HG03521 (cell line): ENCODE data around the gene MPDZ.

Experiments
- ATAC-seq: cut with Tn5 transposase; IDR thresholded peaks from one replicate; pipeline ENCODE4 v1.9.1; 2021; ENCODE audit warnings: mild to moderate bottlenecking, moderate library complexity; ENCODE audit not compliant: unreplicated experiment

The MPDZ gene

DNA sequence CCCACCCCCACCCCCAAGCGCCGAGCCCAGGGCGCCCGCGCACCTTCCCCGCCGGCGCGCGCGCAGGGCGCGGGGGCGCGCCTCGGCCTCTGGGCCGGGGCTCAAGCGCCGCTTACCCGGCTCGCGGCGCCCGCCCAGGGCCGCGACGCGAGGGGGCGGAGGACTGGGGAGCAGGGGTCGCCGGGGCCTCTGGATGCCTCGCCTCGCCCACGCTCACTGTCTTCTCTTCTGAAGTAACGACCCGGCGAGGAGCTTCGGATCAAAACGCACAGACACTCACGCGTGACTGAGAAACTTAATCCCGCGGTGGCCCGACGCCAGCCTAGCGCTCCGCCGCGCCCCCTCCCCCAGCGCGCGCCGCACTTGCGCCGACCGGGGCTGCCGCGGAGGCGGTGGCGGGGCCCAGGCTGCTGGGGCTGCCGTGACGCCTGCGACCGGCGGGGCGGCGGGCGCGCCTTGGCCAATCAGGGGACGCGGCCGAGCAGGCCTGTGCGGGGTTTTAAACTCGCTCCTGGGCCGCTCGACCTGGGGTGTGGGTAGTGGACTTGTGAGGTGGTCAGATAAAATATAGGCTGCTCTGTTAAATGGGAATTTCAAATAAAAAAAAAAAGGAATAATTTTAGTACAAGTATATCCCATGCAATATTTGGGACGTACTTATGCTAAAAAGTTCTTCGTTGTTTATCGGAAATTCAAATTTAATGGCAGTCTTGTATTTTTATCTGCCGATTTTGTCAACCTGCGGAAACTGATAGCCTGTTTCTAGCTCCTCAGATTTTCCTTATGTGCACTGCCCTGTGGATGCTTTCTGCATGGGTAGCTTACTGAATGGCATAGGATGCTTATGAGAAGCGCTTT lies at the start of gene MPDZ:
Gene MPDZ, minus strand, starts transcription at position 409 of the 858 bp plus-strand sequence. CDS start 29,377 bp downstream, outside the sequence.
- no peak for ATAC-seq

GRCh38 chr9:13324988-13325387 lies 45.5 kb upstream of the MPDZ start:
- no peak for ATAC-seq

- no peak for ATAC-seq
Observed at GRCh38 chr9:13322828-13323550, 43.5 kb upstream of the MPDZ start.

DNA sequence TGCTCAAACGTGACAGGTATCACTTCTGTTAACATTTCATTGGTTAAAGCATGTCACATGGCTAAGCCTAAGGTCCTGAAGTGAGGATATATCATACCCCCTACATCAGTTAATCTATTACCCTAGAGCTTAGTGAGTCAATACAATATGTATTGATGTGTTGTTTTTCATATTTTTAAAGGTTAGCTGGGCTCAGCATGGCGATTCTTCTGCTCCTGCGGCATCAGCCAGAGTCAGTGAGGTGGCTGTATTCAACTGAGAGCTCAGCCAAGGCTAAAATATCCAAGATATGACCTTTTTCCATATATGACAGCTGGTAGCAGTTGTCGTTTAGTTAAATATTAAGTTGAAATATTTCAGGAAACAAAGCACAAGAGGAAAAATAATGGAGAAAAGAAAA lies 38.5 kb upstream of the MPDZ start:
- ATAC-seq = no peak

- ATAC-seq = no peak
Observed at GRCh38 chr9:13296972-13297371, 17.5 kb upstream of the MPDZ start.

- no peak for ATAC-seq
Observed at GRCh38 chr9:13295556-13295955, 16.1 kb upstream of the MPDZ start.

- ATAC-seq = no peak
Observed at GRCh38 chr9:13292782-13293181, 13.3 kb upstream of the MPDZ start.

DNA sequence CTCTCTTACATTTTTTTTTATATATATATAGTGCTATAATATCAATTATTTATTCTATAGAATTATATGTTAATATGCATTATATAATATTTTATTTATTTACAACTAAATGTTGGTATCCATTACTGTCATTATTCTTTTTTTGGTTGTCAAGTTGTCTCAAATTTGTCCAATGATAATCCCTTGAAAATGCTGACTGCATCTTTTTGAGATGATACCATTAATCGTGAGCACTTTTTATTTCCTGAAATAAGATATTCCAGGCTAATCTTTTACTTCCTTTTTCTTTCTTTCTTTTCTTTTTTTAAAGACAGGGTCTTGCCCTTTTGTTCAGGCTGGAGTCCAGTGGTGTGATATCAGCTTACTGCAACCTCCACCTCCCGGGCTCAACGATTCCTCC lies 12.7 kb upstream of the MPDZ start:
- no peak for ATAC-seq

- ATAC-seq = no peak
Observed at GRCh38 chr9:13291718-13292117, 12.2 kb upstream of the MPDZ start.

- no peak for ATAC-seq
Observed at GRCh38 chr9:13284011-13284410, 4.5 kb upstream of the MPDZ start.

DNA sequence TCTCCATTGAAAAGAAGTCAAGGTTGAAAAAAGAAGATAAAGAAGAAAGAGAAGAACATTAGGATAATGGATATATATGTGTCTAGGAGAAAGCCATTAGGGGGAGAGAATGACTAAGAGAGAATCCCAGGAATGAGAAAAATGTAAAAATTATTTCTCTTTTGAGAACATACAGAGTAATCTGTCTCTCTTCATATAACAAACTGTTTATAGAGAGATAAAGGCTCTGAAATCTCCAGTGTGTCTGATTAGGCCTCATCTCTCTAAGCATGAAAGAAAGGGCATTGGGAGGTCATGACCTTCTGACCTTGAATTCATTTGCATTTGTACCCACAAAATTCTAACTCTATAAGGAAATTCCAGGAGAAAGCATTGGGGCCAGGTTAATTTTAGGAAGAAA lies 3.5 kb upstream of the MPDZ start:
- ATAC-seq = no peak

GRCh38 chr9:13281356-13282016 lies 2.0 kb upstream of the MPDZ start:
- ATAC-seq = no peak

DNA sequence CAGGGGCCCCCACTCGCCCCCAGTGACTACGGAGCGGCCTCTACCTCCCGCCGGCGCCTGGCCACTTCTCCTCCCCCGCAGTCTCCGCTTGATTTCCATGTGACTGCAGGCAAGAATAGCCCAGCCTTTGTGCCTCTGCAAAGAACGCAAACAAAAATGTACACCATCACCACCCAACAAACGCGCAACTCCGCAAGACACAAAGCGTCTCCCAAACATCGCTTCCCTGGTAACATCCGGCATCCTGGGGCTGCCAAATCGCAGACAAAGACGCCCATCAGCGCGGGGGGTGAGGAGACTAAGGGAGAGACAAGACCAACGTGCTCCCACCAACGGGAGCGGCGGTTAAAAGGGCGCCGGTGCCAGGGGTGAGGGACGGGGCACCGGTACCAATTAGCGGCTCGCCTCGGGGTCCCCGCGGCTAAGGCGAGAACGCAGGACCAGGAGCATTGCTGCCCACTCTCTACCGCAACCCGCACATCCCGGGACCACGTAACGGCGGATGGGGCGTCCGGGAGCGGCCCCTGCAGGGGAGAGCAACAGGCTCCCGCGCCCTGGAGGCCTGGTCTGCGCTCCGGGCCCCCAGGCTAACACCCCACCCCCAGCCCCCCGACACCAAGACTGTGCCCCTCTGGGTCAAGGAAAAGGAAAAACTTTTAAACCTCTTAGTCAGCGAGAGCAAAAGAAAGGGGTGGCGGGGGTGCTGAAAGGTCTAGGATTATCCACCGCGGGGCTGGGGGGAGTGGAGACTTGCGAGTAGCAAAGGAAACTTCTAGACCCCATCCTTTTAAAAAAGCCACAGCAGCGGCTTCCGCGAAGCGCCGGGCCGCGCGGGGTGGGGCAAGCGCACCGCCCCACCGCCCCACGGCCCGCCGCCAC lies 885 bp downstream of the MPDZ start:
- no peak for ATAC-seq

DNA sequence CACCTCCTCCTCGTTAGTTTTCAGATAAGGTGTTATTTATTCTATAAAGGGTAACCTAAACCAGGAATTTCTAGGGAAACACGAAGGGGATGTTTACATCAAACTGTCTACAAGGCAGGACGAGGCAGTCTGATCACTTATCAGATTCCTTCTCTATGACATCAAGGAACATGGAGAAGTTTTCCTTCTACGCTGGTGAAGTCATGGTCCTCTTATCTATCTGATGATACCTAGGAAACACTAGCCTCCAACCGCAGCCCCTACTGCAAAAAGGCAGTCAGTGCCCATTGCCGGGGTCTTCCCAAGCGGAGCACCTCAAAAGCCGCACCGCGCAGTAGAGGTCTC lies 1.5 kb downstream of the MPDZ start:
- no peak for ATAC-seq

DNA sequence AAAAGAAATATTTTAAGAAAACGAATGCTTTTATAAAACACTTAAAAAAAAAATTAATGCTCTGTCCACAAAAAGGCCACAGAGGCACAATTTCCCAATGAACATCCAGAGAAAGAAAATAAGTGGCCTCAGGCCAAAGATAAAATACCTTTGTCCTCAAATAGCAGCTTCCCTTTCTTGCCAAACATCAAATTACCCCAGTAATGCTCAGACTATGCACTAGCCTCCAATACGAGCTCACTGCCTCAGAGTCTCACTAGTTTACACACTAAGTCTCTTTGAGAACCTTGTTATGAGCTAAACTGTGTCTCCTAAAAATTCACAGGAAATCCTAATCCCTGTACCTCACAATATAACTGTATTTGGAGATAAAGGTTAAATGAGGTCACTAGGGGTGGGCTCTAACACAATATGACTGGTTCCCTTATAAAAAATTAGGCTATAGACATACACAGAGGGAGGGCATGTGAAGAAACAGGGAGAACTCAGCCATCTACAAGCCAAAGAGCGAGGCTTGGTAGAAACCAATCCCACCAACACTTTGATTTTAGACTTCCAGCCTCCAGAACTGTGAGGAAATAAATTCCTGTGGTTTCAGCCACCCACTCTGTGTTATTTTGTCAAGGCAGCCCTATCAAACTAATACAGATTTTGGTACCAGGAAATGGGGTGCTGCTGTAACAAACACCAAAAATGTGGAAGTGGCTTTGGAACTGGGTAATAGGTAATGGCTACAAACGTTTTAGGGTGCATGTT lies 4.4 kb downstream of the MPDZ start:
- ATAC-seq = no peak

GRCh38 chr9:13270734-13271133 lies 8.8 kb downstream of the MPDZ start:
- no peak for ATAC-seq

DNA sequence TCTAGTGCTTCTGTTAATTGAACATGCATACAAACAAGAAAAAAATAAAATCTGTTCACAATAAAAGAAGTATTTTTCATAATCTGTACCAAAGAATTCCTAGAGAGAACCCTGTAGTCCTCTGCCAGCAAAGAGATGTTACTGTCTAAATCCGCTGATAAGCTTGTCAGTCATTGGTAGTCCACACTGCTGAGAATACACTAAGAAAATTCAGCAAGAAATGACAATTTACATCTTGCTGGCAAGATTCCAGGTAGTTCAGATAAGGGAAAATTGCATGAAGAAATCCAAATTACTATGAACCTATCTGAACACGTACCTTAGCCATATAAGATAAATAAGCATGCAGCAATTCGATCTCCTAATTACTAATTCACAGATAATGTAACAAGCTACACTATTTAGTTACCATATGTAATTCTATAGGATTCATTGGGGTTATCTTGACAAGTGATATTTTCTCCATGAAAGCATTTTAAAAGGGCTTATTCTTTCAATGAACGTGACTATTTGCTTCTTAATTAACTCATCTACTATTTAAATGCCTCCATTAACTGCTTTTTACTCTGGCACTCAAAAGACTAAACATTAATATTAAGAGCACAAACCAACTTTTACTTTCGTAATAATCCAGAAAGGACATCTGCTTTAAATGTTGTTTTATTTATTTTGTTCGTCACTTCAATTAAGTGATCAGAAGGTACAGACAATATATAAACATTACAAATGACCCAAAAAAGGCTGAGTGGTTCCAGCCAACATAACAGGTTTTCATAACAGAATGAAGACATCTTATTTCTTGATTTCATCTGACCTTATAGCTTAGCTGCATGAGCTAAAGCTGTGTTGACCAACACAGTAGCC lies 9.7 kb downstream of the MPDZ start:
- no peak for ATAC-seq

DNA sequence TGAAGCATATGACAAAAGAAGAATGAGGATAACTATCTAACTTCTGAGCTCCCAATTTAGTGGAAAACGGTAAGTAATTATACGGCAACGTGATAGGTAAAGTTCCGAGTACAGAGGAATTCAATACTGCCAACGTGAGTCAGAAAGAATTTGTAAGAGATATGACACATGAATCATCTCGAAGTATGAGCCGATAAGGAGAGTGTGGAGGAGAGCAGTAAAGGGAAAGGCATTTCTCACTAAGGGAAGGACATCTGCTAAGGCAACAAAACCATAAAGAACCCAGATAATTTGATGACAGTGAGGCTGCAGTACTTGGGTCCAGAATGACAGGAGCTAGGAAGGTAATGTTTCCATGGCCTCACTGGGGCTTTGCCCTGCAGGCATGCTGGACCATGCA lies 11.0 kb downstream of the MPDZ start:
- ATAC-seq = no peak

DNA sequence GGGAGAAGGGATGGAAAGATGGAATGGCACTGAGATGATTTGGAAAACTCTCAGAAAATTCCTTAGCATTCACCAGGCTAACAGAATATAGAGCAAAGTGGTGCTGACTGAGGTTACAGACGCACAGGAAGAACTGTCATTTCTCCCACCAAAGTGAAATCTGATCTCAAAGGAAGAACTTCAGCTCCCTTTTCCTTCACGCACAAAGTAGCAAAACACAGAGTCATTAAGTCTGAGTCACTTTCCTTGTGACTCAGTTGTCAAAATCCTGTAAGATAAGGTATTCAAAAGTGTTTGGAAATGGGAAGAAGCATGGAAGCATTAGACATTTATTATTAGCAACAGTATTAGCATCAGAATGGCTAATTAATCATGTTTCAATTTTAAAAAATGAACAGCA lies 11.7 kb downstream of the MPDZ start:
- ATAC-seq = no peak
